Ishikawa (cell line): ENCODE data around the gene MAGED1.

Experiments
- CEBPB ChIP-seq: IDR thresholded peaks from 2 replicates; pipeline ENCODE4 v1.6.1; 2012
- CREB1 ChIP-seq: IDR thresholded peaks from 2 replicates; pipeline ENCODE4 v1.6.1; 2012; ENCODE audit warnings: low read depth
- EGR1 ChIP-seq: IDR thresholded peaks from 2 replicates; pipeline ENCODE4 v1.6.1; 2012
- EP300 ChIP-seq: IDR thresholded peaks from 2 replicates; pipeline ENCODE4 v1.6.1; 2012; ENCODE audit warnings: borderline replicate concordance
- FOXM1 ChIP-seq: IDR thresholded peaks from 2 replicates; pipeline ENCODE4 v1.6.1; 2012; ENCODE audit warnings: low read depth, borderline replicate concordance
- NFIC ChIP-seq: IDR thresholded peaks from 2 replicates; pipeline ENCODE4 v1.6.1; 2012
- RAD21 ChIP-seq: IDR thresholded peaks from 2 replicates; pipeline ENCODE4 v1.6.1; 2012; ENCODE audit warnings: low read depth
- TAF1 ChIP-seq: IDR thresholded peaks from 2 replicates; pipeline ENCODE4 v1.6.1; 2012; ENCODE audit warnings: low read depth, mild to moderate bottlenecking
- TCF12 ChIP-seq: IDR thresholded peaks from 2 replicates; pipeline ENCODE4 v1.6.1; 2012; ENCODE audit warnings: low read depth
- TEAD4 ChIP-seq: IDR thresholded peaks from 2 replicates; pipeline ENCODE4 v1.6.1; 2012
- YY1 ChIP-seq: IDR thresholded peaks from 2 replicates; pipeline ENCODE4 v1.6.1; 2012; ENCODE audit warnings: low read depth
- ZBTB7A ChIP-seq: IDR thresholded peaks from 2 replicates; pipeline ENCODE4 v1.6.1; 2012; ENCODE audit warnings: low read depth
- TF ChIP-seq, protein P1 (sequence below): IDR thresholded peaks from 2 replicates; pipeline ENCODE4 v1.6.1; 2012; ENCODE audit warnings: low read depth, mild to moderate bottlenecking
- TF ChIP-seq, protein P2 (sequence below): IDR thresholded peaks from 2 replicates; pipeline ENCODE4 v1.6.1; 2012
- TF ChIP-seq, protein P3 (sequence below): IDR thresholded peaks from 2 replicates; pipeline ENCODE4 v1.6.1; 2012

MAGED1 gene, protein sequence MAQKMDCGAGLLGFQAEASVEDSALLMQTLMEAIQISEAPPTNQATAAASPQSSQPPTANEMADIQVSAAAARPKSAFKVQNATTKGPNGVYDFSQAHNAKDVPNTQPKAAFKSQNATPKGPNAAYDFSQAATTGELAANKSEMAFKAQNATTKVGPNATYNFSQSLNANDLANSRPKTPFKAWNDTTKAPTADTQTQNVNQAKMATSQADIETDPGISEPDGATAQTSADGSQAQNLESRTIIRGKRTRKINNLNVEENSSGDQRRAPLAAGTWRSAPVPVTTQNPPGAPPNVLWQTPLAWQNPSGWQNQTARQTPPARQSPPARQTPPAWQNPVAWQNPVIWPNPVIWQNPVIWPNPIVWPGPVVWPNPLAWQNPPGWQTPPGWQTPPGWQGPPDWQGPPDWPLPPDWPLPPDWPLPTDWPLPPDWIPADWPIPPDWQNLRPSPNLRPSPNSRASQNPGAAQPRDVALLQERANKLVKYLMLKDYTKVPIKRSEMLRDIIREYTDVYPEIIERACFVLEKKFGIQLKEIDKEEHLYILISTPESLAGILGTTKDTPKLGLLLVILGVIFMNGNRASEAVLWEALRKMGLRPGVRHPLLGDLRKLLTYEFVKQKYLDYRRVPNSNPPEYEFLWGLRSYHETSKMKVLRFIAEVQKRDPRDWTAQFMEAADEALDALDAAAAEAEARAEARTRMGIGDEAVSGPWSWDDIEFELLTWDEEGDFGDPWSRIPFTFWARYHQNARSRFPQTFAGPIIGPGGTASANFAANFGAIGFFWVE

DNA sequence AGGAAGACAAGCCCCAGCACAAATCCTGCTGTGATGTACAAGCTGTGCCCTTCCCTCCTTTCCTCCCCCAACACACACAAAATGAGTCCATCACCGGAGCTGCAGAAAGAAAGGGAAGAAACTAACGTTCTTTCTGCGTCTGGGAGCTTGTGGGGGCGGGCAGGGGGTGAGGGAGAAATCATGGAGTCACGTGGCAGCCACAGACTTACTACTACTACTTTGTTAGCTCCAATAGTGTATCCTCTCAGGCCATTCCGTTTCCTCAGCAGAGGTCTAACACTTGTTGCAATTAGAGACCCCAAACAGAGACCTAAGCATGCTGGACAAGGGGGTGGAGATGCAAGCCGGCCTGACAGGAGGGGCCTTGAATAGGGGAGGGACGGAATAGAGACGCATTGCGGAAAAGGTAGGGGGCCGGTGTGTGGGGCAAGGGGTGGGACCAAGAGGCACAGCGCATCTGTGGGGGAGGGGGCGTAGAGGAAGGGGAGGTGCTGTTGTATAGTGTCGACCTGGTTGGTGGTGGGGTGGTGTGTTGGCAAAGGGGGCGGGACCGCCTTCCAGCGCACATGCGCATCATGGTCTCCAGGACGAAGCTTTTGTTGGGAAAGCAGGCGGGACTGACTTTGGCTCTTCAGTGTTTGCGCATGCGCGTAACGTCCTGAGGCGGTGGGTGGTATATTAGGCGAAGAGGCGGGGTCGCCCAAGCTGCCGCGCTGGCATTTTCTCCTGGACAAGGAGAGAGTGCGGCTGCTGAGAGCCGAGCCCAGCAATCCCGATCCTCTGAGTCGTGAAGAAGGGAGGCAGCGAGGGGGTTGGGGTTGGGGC lies at the start of gene MAGED1:
TSS of gene MAGED1 (plus strand) at position 703 of the 825 bp plus-strand sequence. CDS start 682 bp downstream, outside the sequence.
- TF ChIP-seq, protein P1, sequence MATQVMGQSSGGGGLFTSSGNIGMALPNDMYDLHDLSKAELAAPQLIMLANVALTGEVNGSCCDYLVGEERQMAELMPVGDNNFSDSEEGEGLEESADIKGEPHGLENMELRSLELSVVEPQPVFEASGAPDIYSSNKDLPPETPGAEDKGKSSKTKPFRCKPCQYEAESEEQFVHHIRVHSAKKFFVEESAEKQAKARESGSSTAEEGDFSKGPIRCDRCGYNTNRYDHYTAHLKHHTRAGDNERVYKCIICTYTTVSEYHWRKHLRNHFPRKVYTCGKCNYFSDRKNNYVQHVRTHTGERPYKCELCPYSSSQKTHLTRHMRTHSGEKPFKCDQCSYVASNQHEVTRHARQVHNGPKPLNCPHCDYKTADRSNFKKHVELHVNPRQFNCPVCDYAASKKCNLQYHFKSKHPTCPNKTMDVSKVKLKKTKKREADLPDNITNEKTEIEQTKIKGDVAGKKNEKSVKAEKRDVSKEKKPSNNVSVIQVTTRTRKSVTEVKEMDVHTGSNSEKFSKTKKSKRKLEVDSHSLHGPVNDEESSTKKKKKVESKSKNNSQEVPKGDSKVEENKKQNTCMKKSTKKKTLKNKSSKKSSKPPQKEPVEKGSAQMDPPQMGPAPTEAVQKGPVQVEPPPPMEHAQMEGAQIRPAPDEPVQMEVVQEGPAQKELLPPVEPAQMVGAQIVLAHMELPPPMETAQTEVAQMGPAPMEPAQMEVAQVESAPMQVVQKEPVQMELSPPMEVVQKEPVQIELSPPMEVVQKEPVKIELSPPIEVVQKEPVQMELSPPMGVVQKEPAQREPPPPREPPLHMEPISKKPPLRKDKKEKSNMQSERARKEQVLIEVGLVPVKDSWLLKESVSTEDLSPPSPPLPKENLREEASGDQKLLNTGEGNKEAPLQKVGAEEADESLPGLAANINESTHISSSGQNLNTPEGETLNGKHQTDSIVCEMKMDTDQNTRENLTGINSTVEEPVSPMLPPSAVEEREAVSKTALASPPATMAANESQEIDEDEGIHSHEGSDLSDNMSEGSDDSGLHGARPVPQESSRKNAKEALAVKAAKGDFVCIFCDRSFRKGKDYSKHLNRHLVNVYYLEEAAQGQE, result no peak
- TF ChIP-seq TAF1, result peak; percentile 59; the same call in 1 of the 2 replicates
- TF ChIP-seq EGR1, result no peak

DNA sequence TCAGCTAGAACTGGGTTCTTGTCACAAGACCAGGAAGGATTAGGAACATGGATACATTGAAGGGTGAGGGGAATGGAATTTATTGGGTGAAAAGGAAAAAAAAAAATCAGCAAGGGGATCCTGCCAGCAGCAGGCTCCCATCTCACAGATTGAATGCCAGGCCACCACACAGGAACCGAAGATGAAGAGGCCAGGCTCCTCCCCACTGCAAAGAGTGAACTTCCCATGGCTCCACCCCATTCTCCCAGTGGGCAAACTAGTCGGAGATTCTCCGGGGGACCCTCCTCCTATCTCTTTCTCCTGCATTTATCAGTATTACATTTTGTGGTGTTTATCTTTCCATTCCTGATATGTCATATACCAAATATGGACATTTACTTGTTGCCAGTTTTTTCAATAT lies 46.0 kb upstream of the MAGED1 start:
- TF ChIP-seq NFIC (no peak), TAF1 (no peak), FOXM1 (no peak), TEAD4 (no peak), CREB1 (no peak), ZBTB7A (no peak), YY1 (no peak), EP300 (no peak), TCF12 (no peak), EGR1 (no peak)
- TF ChIP-seq, protein P2, sequence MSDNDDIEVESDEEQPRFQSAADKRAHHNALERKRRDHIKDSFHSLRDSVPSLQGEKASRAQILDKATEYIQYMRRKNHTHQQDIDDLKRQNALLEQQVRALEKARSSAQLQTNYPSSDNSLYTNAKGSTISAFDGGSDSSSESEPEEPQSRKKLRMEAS, result no peak
- TF ChIP-seq, protein P1, result no peak
- TF ChIP-seq, protein P3, sequence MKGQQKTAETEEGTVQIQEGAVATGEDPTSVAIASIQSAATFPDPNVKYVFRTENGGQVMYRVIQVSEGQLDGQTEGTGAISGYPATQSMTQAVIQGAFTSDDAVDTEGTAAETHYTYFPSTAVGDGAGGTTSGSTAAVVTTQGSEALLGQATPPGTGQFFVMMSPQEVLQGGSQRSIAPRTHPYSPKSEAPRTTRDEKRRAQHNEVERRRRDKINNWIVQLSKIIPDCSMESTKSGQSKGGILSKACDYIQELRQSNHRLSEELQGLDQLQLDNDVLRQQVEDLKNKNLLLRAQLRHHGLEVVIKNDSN, result no peak

DNA sequence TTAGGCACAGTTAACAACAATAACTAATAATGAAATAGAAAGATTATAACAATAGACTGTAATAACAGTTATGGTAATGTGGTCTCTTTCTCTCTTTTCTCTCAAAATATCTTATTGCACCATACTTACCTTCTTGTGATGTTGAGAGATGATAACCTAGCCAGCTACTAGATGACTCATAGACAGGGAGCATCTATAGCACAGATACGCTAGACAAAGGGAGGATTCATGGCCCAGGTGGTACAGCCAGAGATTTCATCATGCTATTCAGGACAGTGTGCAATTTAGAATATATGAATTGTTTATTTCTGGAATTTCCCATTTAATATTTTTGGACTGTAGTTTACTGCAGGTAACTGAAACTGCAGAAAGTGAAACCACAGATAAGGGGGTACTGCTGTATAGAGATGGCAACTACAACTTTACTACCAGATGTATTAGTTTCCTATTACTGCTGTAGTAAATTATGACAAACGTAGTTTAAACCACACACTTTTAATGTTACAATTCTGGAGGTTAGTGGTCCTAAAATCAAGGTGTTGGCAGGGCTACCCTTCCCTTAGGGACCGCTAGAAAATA lies 41.8 kb upstream of the MAGED1 start:
- TF ChIP-seq EP300 (no peak), NFIC (no peak), ZBTB7A (no peak), CEBPB (no peak), RAD21 (no peak), EGR1 (no peak), TCF12 (no peak), FOXM1 (no peak)
- TF ChIP-seq, protein P3, result no peak
- TF ChIP-seq, protein P2, result no peak
- TF ChIP-seq, protein P1, result no peak
